ENCODE data around the gene PLD3. TPM values are rescaled to one million over a fixed set of nuclear protein-coding genes. Genes with fewer than 3 reads are reported as not detected.

PLD3 gene
- total and polyA plus RNA-seq, 2 donors (not counting 3 experiments of a cell fraction or from before 2014, with no cell fraction given) = 166 to 479 TPM

DNA sequence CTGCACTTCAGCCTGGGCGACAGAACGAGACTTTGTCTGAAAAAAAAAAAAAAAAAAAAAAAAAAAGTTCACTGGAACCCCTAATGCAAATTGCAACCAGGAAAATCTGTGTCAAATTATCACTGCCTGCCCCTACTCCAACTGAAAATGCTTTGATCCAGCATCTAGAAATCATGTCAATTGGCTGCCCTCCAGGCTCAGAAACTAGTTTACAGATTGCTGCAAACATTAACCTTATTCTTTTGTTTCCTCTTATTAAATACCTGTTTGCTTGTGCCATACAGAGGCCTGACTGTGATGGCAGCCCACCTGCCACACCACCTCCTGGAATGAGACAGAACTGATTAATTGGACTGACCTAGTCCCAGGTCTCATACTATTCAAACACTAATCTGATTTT is 44.7 kb upstream of the PLD3 start:
- Histone ChIP-seq H3K9ac (replicated peaks; ENCODE audit: extremely low read depth, insufficient read depth, low read length) (no peak overlapping the region), H3K4me1 (ENCODE audit: control insufficient read depth, extremely low read depth, insufficient read depth, low read length) (no peaks in the 10 kb centered on the region), H3K27ac (ENCODE audit: insufficient read depth, low read depth, low read length) (no peak overlapping the region), H3K4me2 (ENCODE audit: insufficient read depth, low read length) (no peak overlapping the region), H3K79me2 (ENCODE audit: control insufficient read depth, insufficient read depth, low read length) (no peaks in the 10 kb centered on the region), H3K27me3 (ENCODE audit: control insufficient read depth in 2 of 2, insufficient read depth in 2 of 2, low read length in 2 of 2) (no peaks in the 10 kb centered on the region), H3K4me3 (replicated peaks in 1 of 3; ENCODE audit: insufficient read depth in 1 of 3, low read depth in 1 of 3, low read length in 3 of 3) (no peak overlapping the region), H3K9me3 (replicated peaks; ENCODE audit: control insufficient read depth, insufficient read depth, low read length) (no peaks in the 10 kb centered on the region), H2AFZ (ENCODE audit: low read depth, low read length) (no peak overlapping the region), H4K20me1 (replicated peaks; ENCODE audit: control insufficient read depth, extremely low read depth, insufficient read depth, low read length) (no peaks in the 10 kb centered on the region), H3K36me3 (ENCODE audit: control insufficient read depth in 2 of 2, extremely low read depth in 1 of 2, insufficient read depth in 2 of 2, low read length in 2 of 2) (no peaks in the 10 kb centered on the region), H3K9me1 (replicated peaks; ENCODE audit: control insufficient read depth, extremely low read depth, insufficient read depth, low read length) (no peaks in the 10 kb centered on the region)
- POLR2A ChIA-PET = no interaction called here
- dilution Hi-C loops (cut with MboI; ENCODE audit: extremely low pct_ligation_motif_present, low sequenced_read_pairs) = no loop called here
- FAIRE-seq (no peak), DNase-seq (ENCODE audit: low read depth, low spot score) (no peak)
- intact Hi-C loops (cut with micrococcal nuclease) = no loop called here
- TF ChIP-seq FOS (IDR thresholded peaks at IDR 0.05; ENCODE audit: borderline replicate concordance, insufficient read depth, low read length) (no peak), EZH2 (IDR thresholded peaks at IDR 0.05; ENCODE audit: borderline replicate concordance, low read depth, low read length, severe bottlenecking) (no peak), JUN (IDR thresholded peaks at IDR 0.05; ENCODE audit: borderline replicate concordance, insufficient read depth, insufficient read length, low read depth) (no peak)
- no TSS peak for BruUV-seq (replicated peaks)
- CTCF ChIA-PET = interaction anchor here (0.9 to 2.4 kb wide), 5 partner anchors 35 to 331 kb away, joined by 3 to 35 read pairs (median 13); no protein-coding TSS in a partner anchor

DNA sequence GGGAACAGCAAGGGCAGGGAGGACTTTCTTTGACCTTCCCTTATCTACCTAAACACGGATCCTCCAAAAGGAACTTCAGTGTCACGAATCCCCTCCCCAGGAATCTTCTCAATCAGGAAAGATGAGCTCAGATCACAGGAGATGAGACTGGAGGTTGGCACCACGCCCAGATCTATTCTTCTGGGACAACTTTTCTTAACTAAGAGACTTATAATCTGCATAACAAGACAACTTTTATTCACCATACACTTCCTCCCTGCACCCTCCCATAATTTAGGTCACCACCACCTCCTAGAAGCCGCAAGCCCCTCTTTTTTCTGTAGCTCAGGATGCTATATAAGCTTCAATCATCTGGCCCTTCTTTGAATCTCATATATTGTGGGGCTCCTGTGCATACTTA is 44.2 kb upstream of the PLD3 start:
- Histone ChIP-seq H3K9me1 (replicated peaks; ENCODE audit: control insufficient read depth, extremely low read depth, insufficient read depth, low read length) (no peaks in the 10 kb centered on the region), H3K27me3 (ENCODE audit: control insufficient read depth in 2 of 2, insufficient read depth in 2 of 2, low read length in 2 of 2) (no peaks in the 10 kb centered on the region), H3K4me2 (ENCODE audit: insufficient read depth, low read length) (no peak overlapping the region), H3K36me3 (ENCODE audit: control insufficient read depth in 2 of 2, extremely low read depth in 1 of 2, insufficient read depth in 2 of 2, low read length in 2 of 2) (no peaks in the 10 kb centered on the region), H3K4me3 (replicated peaks in 1 of 3; ENCODE audit: insufficient read depth in 1 of 3, low read depth in 1 of 3, low read length in 3 of 3) (no peak overlapping the region), H3K79me2 (ENCODE audit: control insufficient read depth, insufficient read depth, low read length) (no peaks in the 10 kb centered on the region), H2AFZ (ENCODE audit: low read depth, low read length) (no peak overlapping the region), H3K27ac (ENCODE audit: insufficient read depth, low read depth, low read length) (no peak overlapping the region), H3K9ac (replicated peaks; ENCODE audit: extremely low read depth, insufficient read depth, low read length) (no peak overlapping the region), H3K4me1 (ENCODE audit: control insufficient read depth, extremely low read depth, insufficient read depth, low read length) (no peaks in the 10 kb centered on the region), H4K20me1 (replicated peaks; ENCODE audit: control insufficient read depth, extremely low read depth, insufficient read depth, low read length) (no peaks in the 10 kb centered on the region), H3K9me3 (replicated peaks; ENCODE audit: control insufficient read depth, insufficient read depth, low read length) (no peaks in the 10 kb centered on the region)
- dilution Hi-C loops (cut with MboI; ENCODE audit: extremely low pct_ligation_motif_present, low sequenced_read_pairs) (no loop called here), intact Hi-C loops (cut with micrococcal nuclease) (no loop called here)
- no TSS peak for BruUV-seq (replicated peaks)
- TF ChIP-seq JUN (IDR thresholded peaks at IDR 0.05; ENCODE audit: borderline replicate concordance, insufficient read depth, insufficient read length, low read depth) (no peak), EZH2 (IDR thresholded peaks at IDR 0.05; ENCODE audit: borderline replicate concordance, low read depth, low read length, severe bottlenecking) (no peak), GATA2 (IDR thresholded peaks at IDR 0.05; ENCODE audit: insufficient read depth, insufficient read length, low read depth, low read length) (no peak), POLR2AphosphoS5 (IDR thresholded peaks at IDR 0.05; ENCODE audit: insufficient read depth, low read depth, low read length) (no peak), FOS (IDR thresholded peaks at IDR 0.05; ENCODE audit: borderline replicate concordance, insufficient read depth, low read length) (no peak), MAX (IDR thresholded peaks at IDR 0.05; ENCODE audit: insufficient read depth, insufficient read length) (no peak), MYC (IDR thresholded peaks at IDR 0.05; ENCODE audit: low read depth, low read length) (no peak), POLR2A (IDR thresholded peaks at IDR 0.05; ENCODE audit: low read depth, low read length) (no peak), CTCF (IDR thresholded peaks at IDR 0.05; ENCODE audit: extremely low read depth in 1 of 2, insufficient read depth in 1 of 2, low read depth in 1 of 2, low read length in 2 of 2) (no peak)
- FAIRE-seq = no peak
- CTCF ChIA-PET = interaction anchor here (0.9 to 2.4 kb wide), 14 partner anchors 18 to 330 kb away, joined by 3 to 35 read pairs (median 16); partner anchors contain the start of gene SERTAD3
- POLR2A ChIA-PET = no interaction called here
- DNase-seq (ENCODE audit: low read depth, low spot score) = no peak

All from endothelial cell of umbilical vein (primary cell).